Measurements from ENCODE around the gene PDE4A. TPM values are rescaled to one million over a fixed set of nuclear protein-coding genes. Genes with fewer than 3 reads are reported as not detected.
A peak's percentile ranks its signal among the peaks of the same experiment; 100 is the strongest.

The PDE4A gene
- total and polyA plus RNA-seq, 2 experiments from 2014 or later: 5.2 to 5.4 TPM

- no peaks in the 10 kb centered on the region for H3K79me2 ChIP-seq (replicated peaks; ENCODE audit: insufficient read depth)
- TF ChIP-seq EZH2 (IDR thresholded peaks at IDR 0.05; ENCODE audit: low read depth, unreplicated experiment) (no peak), ETS1 (IDR thresholded peaks at IDR 0.05) (no peak), REST (IDR thresholded peaks at IDR 0.05; ENCODE audit: unreplicated experiment) (no peak), ZNF114 (CRISPR knock-in tag; IDR thresholded peaks at IDR 0.05) (no peak), POLR2AphosphoS5 (IDR thresholded peaks at IDR 0.05; ENCODE audit: low read depth) (no peak), EZH2phosphoT487 (IDR thresholded peaks at IDR 0.05; ENCODE audit: unreplicated experiment) (no peak), ZNF331 (CRISPR knock-in tag; IDR thresholded peaks at IDR 0.05; ENCODE audit: low read depth) (no peak), CREB1 (CRISPR knock-in tag; IDR thresholded peaks at IDR 0.05; ENCODE audit: low read depth) (no peak), ZNF462 (CRISPR knock-in tag; IDR thresholded peaks at IDR 0.05) (no peak), NANOG (IDR thresholded peaks at IDR 0.05; ENCODE audit: borderline replicate concordance) (no peak), JUNB (IDR thresholded peaks at IDR 0.05; ENCODE audit: unreplicated experiment) (no peak), STAT1 (IDR thresholded peaks at IDR 0.05; ENCODE audit: unreplicated experiment) (no peak), CTCF (conservative IDR thresholded peaks at IDR 0.05; ENCODE audit: low read depth in 2 of 2) (no peak)
- peaks cover 4% of the 10 kb centered on the region; the same call in 2 of the 3 replicates for H3K36me3 Mint-ChIP-seq (ENCODE audit: low read depth)
- H3K4me1 ChIP-seq (ENCODE audit: insufficient read depth): peaks cover 7% of the 10 kb centered on the region; the same call in 1 of the 2 replicates
- peaks cover 60% of the 10 kb centered on the region for H3K27me3 ChIP-seq (ENCODE audit: insufficient read depth)
- H3K27ac Mint-ChIP-seq: no peak overlapping the region
- H3K9me2 ChIP-seq (ENCODE audit: insufficient read depth): no peaks in the 10 kb centered on the region
- H3K4me3 ChIP-seq: no peak overlapping the region
- 0 out of 2 replicates have a peak overlapping the region, but pooled peaks have one; percentile 84 for H3K4me2 ChIP-seq
- no peaks in the 10 kb centered on the region for H3K36me3 ChIP-seq (ENCODE audit: insufficient read depth)
- H3F3A ChIP-seq (replicated peaks; ENCODE audit: low read depth): peaks cover 8% of the 10 kb centered on the region; the same call in 1 of the 2 replicates
- DNase-seq (ENCODE audit: low spot score): no peak
- peaks cover 4% of the 10 kb centered on the region; the same call in 2 of the 3 replicates for H3K9me3 Mint-ChIP-seq
- H3K27me3 Mint-ChIP-seq (ENCODE audit: insufficient read depth, low read depth, poor library complexity): peaks cover 56% of the 10 kb centered on the region
- no peak overlapping the region for H2AFZ ChIP-seq
- no peak for ATAC-seq
- H3K4me1 Mint-ChIP-seq: peaks cover 17% of the 10 kb centered on the region
- no peaks in the 10 kb centered on the region for H4K20me1 ChIP-seq (replicated peaks; ENCODE audit: insufficient read depth)
- peak overlapping the region; percentile 17; the same call in 2 of the 3 replicates for H3K4me3 Mint-ChIP-seq
- no peak overlapping the region for H3K27ac ChIP-seq (ENCODE audit: low read depth)
Observed at GRCh38 chr19:10433131-10433536, 12.8 kb downstream of the PDE4A start.

Measured in GM23338 (cell line).